Measurements from ENCODE around the gene MAP3K1. TPM values are rescaled to one million over a fixed set of nuclear protein-coding genes. Genes with fewer than 3 reads are reported as not detected.

MAP3K1 gene
- total RNA-seq, 1 donor from 2014 or later: 23.6 TPM

DNA sequence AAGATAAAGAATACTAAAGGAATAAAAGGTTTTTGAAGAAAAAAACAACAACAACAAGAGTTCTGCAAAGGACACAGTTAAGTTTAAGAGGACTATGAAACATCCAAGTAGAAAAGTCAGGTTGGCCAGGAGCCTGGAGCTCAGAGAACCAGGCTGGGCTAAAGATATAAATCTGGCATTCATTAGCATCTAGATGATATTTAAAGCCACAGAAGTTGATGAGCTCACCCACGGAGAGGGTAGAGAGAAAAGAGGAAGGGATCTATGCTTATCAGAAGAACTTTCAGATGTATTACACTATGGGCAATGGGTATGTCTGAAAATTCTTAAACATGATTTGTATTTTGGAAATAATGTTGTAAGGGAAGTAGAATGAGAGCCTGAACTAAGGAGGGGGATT is 126.6 kb downstream of the MAP3K1 start:
- Mint-ChIP-seq H3K27me3 (ENCODE audit: insufficient read depth) (no peaks in the 10 kb centered on the region), H3K9me3 (no peaks in the 10 kb centered on the region), H3K36me3 (ENCODE audit: low read depth) (peaks cover 47% of the 10 kb centered on the region), H3K4me3 (no peak overlapping the region), H3K4me1 (ENCODE audit: low read depth) (peaks cover 12% of the 10 kb centered on the region), H3K27ac (no peak overlapping the region)
- DNase-seq (ENCODE audit: low spot score): no peak
- intact Hi-C loops (cut with micrococcal nuclease): no loop called here

Other genes with a start within 250 kb of the MAP3K1 start
- 13.6 and 14.9 TPM in 2 replicates for gene SETD9, start 94.0 kb downstream of the MAP3K1 start, total RNA-seq
- 33.6 and 35.9 TPM in 2 replicates for gene MIER3, start 136.6 kb downstream of the MAP3K1 start, total RNA-seq

Measured in activated T-helper 1 cell treated with anti-CD3 and anti-CD28 coated beads, Interleukin-12 subunit alpha, Interleukin-12 subunit beta, Interleukin-2, Interleukin-4 antibody, amounts not matched to agents 30 ng/mL and 10 ng/mL and 1 ng/mL, durations not matched to agents 14 hours and 24 hours and 36 hours (primary cell).